Dendritic cell treated with granulocyte-macrophage colony-stimulating factor and Interleukin-4, amounts not matched to agents 40 ng/mL and 50 ng/mL, for 4 days (primary cell): ENCODE results near the gene CTH.
"Not testable (repeated sequence)": the region's sequence is repeated elsewhere in the genome, so short reads cannot be mapped to it uniquely, and the experiment has no call there.

Experiments used
- H3K27ac Mint-ChIP-seq: one replicate; pipeline ENCODE4 v1.8.0; 2022; ENCODE audit warnings: mild to moderate bottlenecking, mixed read lengths
- H3K27me3 Mint-ChIP-seq: one replicate; pipeline ENCODE4 v1.8.0; 2022; ENCODE audit warnings: mild to moderate bottlenecking, mixed read lengths
- H3K36me3 Mint-ChIP-seq: one replicate; pipeline ENCODE4 v1.8.0; 2022; ENCODE audit warnings: low read depth, mixed read lengths
- H3K4me1 Mint-ChIP-seq: one replicate; pipeline ENCODE4 v1.8.0; 2022; ENCODE audit warnings: low read depth, mixed read lengths
- H3K4me3 Mint-ChIP-seq: one replicate; pipeline ENCODE4 v1.8.0; 2022; ENCODE audit warnings: mild to moderate bottlenecking, moderate library complexity, mixed read lengths
- H3K9me3 Mint-ChIP-seq: one replicate; pipeline ENCODE4 v1.8.0; 2022; ENCODE audit warnings: mixed read lengths
- intact Hi-C: fragments of 100-400 bp; cut with micrococcal nuclease; formaldehyde crosslinking; loops from one replicate; pipeline ENCODE4 v1.15.0; 2022

The CTH gene

GRCh38 chr1:70386121-70386520 lies 24.9 kb upstream of the CTH start:
- Mint-ChIP-seq H3K9me3 (no peaks in the 10 kb centered on the region), H3K4me3 (no peak overlapping the region), H3K27ac (no peak overlapping the region), H3K4me1 (peaks cover 7% of the 10 kb centered on the region), H3K27me3 (peaks cover 3% of the 10 kb centered on the region), H3K36me3 (no peaks in the 10 kb centered on the region)
- intact Hi-C loops, result no loop called here

- no peaks in the 10 kb centered on the region for H3K36me3 Mint-ChIP-seq
- peaks cover 3% of the 10 kb centered on the region for H3K27me3 Mint-ChIP-seq
- no peaks in the 10 kb centered on the region for H3K9me3 Mint-ChIP-seq
- intact Hi-C loops, result no loop called here
- peaks cover 5% of the 10 kb centered on the region for H3K4me1 Mint-ChIP-seq
- H3K4me3 Mint-ChIP-seq, result no peak overlapping the region
- no peak overlapping the region for H3K27ac Mint-ChIP-seq
Observed at GRCh38 chr1:70387507-70387906, 23.6 kb upstream of the CTH start.

GRCh38 chr1:70392626-70393025 lies 18.4 kb upstream of the CTH start:
- intact Hi-C loops, result no loop called here
- Mint-ChIP-seq H3K27ac (no peak overlapping the region), H3K27me3 (peaks cover 6% of the 10 kb centered on the region), H3K4me1 (no peaks in the 10 kb centered on the region), H3K9me3 (no peaks in the 10 kb centered on the region), H3K36me3 (no peaks in the 10 kb centered on the region), H3K4me3 (no peak overlapping the region)

GRCh38 chr1:70396607-70397006 lies 14.5 kb upstream of the CTH start:
- intact Hi-C loops, result no loop called here
- Mint-ChIP-seq H3K9me3 (no peaks in the 10 kb centered on the region), H3K36me3 (no peaks in the 10 kb centered on the region), H3K4me1 (no peaks in the 10 kb centered on the region), H3K27ac (no peak overlapping the region), H3K4me3 (no peak overlapping the region), H3K27me3 (peaks cover 3% of the 10 kb centered on the region)

- no peak overlapping the region for H3K27ac Mint-ChIP-seq
- intact Hi-C loops, result no loop called here
- no peak overlapping the region for H3K4me3 Mint-ChIP-seq
- H3K27me3 Mint-ChIP-seq, result peaks cover 3% of the 10 kb centered on the region
- no peaks in the 10 kb centered on the region for H3K36me3 Mint-ChIP-seq
- no peaks in the 10 kb centered on the region for H3K4me1 Mint-ChIP-seq
- H3K9me3 Mint-ChIP-seq, result no peaks in the 10 kb centered on the region
Observed at GRCh38 chr1:70397013-70397412, 14.1 kb upstream of the CTH start.

- no peaks in the 10 kb centered on the region for H3K9me3 Mint-ChIP-seq
- peaks cover 7% of the 10 kb centered on the region for H3K27me3 Mint-ChIP-seq
- H3K27ac Mint-ChIP-seq, result no peak overlapping the region
- no peak overlapping the region for H3K4me3 Mint-ChIP-seq
- H3K36me3 Mint-ChIP-seq, result no peaks in the 10 kb centered on the region
- no peaks in the 10 kb centered on the region for H3K4me1 Mint-ChIP-seq
- intact Hi-C loops, result no loop called here
Observed at GRCh38 chr1:70400335-70400734, 10.7 kb upstream of the CTH start.

- H3K4me1 Mint-ChIP-seq, result no peaks in the 10 kb centered on the region
- no peak overlapping the region for H3K27ac Mint-ChIP-seq
- no peaks in the 10 kb centered on the region for H3K9me3 Mint-ChIP-seq
- intact Hi-C loops, result no loop called here
- no peak overlapping the region for H3K4me3 Mint-ChIP-seq
- peaks cover 7% of the 10 kb centered on the region for H3K27me3 Mint-ChIP-seq
- no peaks in the 10 kb centered on the region for H3K36me3 Mint-ChIP-seq
Observed at GRCh38 chr1:70401974-70402373, 9.1 kb upstream of the CTH start.

- Mint-ChIP-seq H3K4me1 (no peaks in the 10 kb centered on the region), H3K27ac (no peak overlapping the region), H3K36me3 (no peaks in the 10 kb centered on the region), H3K9me3 (no peaks in the 10 kb centered on the region), H3K27me3 (peaks cover 4% of the 10 kb centered on the region), H3K4me3 (no peak overlapping the region)
- intact Hi-C loops, result no loop called here
Observed at GRCh38 chr1:70403759-70404158, 7.3 kb upstream of the CTH start.

GRCh38 chr1:70405780-70406416 lies 5.2 kb upstream of the CTH start:
- H3K27me3 Mint-ChIP-seq, result peaks cover 4% of the 10 kb centered on the region
- H3K4me1 Mint-ChIP-seq, result no peaks in the 10 kb centered on the region
- intact Hi-C loops, result no loop called here
- no peaks in the 10 kb centered on the region for H3K9me3 Mint-ChIP-seq
- H3K27ac Mint-ChIP-seq, result no peak overlapping the region
- no peak overlapping the region for H3K4me3 Mint-ChIP-seq
- H3K36me3 Mint-ChIP-seq, result peaks cover 4% of the 10 kb centered on the region

GRCh38 chr1:70409136-70409535 lies 1.9 kb upstream of the CTH start:
- Mint-ChIP-seq H3K4me3 (no peak overlapping the region), H3K4me1 (no peaks in the 10 kb centered on the region), H3K9me3 (no peaks in the 10 kb centered on the region), H3K27ac (no peak overlapping the region), H3K36me3 (peaks cover 10% of the 10 kb centered on the region), H3K27me3 (peaks cover 12% of the 10 kb centered on the region)
- intact Hi-C loops, result no loop called here

- intact Hi-C loops, result loop anchor here (2.0 to 5.0 kb wide), 2 partner anchors 57 to 189 kb away; partner anchors contain the start of genes ANKRD13C and SRSF11
- Mint-ChIP-seq H3K27me3 (peaks cover 8% of the 10 kb centered on the region), H3K27ac (peak overlapping the region; percentile 73), H3K4me1 (no peaks in the 10 kb centered on the region), H3K4me3 (peak overlapping the region; percentile 93), H3K9me3 (no peaks in the 10 kb centered on the region), H3K36me3 (peaks cover 10% of the 10 kb centered on the region)
Observed at GRCh38 chr1:70411360-70411844, 334 bp downstream of the CTH start.

GRCh38 chr1:70415882-70416281 lies 4.8 kb downstream of the CTH start:
- no peak overlapping the region for H3K27ac Mint-ChIP-seq
- H3K4me1 Mint-ChIP-seq, result no peaks in the 10 kb centered on the region
- intact Hi-C loops, result no loop called here
- H3K9me3 Mint-ChIP-seq, result no peaks in the 10 kb centered on the region
- peaks cover 8% of the 10 kb centered on the region for H3K27me3 Mint-ChIP-seq
- no peak overlapping the region for H3K4me3 Mint-ChIP-seq
- peaks cover 6% of the 10 kb centered on the region for H3K36me3 Mint-ChIP-seq

GRCh38 chr1:70418973-70419734 lies 8.1 kb downstream of the CTH start:
- H3K4me3 Mint-ChIP-seq, H3K36me3 Mint-ChIP-seq, H3K4me1 Mint-ChIP-seq, H3K27me3 Mint-ChIP-seq, H3K27ac Mint-ChIP-seq, intact Hi-C loops, H3K9me3 Mint-ChIP-seq: not testable (repeated sequence)

- H3K27me3 Mint-ChIP-seq, result no peaks in the 10 kb centered on the region
- no peak overlapping the region for H3K4me3 Mint-ChIP-seq
- H3K27ac Mint-ChIP-seq, result no peak overlapping the region
- H3K4me1 Mint-ChIP-seq, result no peaks in the 10 kb centered on the region
- intact Hi-C loops, result no loop called here
- no peaks in the 10 kb centered on the region for H3K9me3 Mint-ChIP-seq
- H3K36me3 Mint-ChIP-seq, result no peaks in the 10 kb centered on the region
Observed at GRCh38 chr1:70420320-70420719, 9.3 kb downstream of the CTH start.
